Nephron progenitor cell (in vitro differentiated cells): ENCODE measurements around the gene ETV5.
A peak's percentile ranks its signal among the peaks of the same experiment; 100 is the strongest.

Experiments used
- DNase-seq: peaks from one replicate; pipeline ENCODE4 v3.0.0; 2021
- H3K27ac Mint-ChIP-seq: 2 replicates; pipeline ENCODE4 v1.8.0; 2021; ENCODE audit warnings: mild to moderate bottlenecking, moderate library complexity, mixed read lengths
- H3K27me3 Mint-ChIP-seq: 2 replicates; pipeline ENCODE4 v1.8.0; 2021; ENCODE audit warnings: mild to moderate bottlenecking, low read depth, mixed read lengths; ENCODE audit not compliant: poor library complexity
- H3K36me3 Mint-ChIP-seq: 2 replicates; pipeline ENCODE4 v1.8.0; 2021; ENCODE audit warnings: low read depth, mixed read lengths
- H3K4me1 Mint-ChIP-seq: 2 replicates; pipeline ENCODE4 v1.8.0; 2021; ENCODE audit warnings: mixed read lengths
- H3K4me3 Mint-ChIP-seq: 2 replicates; pipeline ENCODE4 v1.8.0; 2021; ENCODE audit warnings: mild to moderate bottlenecking, moderate library complexity, mixed read lengths
- H3K9me3 Mint-ChIP-seq: 2 replicates; pipeline ENCODE4 v1.8.0; 2021; ENCODE audit warnings: mild to moderate bottlenecking, moderate library complexity, mixed read lengths
- CTCF ChIP-seq: fragments of 200-600 bp; sonication (generic); IDR thresholded peaks from 2 replicates; pipeline ENCODE4 v1.5.0; 2021; ENCODE audit warnings: antibody characterized with exemption

Gene ETV5

GRCh38 chr3:186057594-186057993, 51.3 kb downstream of the ETV5 start:
- DNase-seq = no peak
- H3K27ac Mint-ChIP-seq = no peak overlapping the region
- peaks cover 24% of the 10 kb centered on the region for H3K4me1 Mint-ChIP-seq
- no peak overlapping the region for H3K4me3 Mint-ChIP-seq
- no peaks in the 10 kb centered on the region for H3K9me3 Mint-ChIP-seq
- H3K27me3 Mint-ChIP-seq = peaks cover 3% of the 10 kb centered on the region
- no peak for TF ChIP-seq CTCF
- H3K36me3 Mint-ChIP-seq = peaks cover 74% of the 10 kb centered on the region

GRCh38 chr3:186054792-186055352, 54.0 kb downstream of the ETV5 start:
- no peaks in the 10 kb centered on the region for H3K9me3 Mint-ChIP-seq

GRCh38 chr3:186053954-186054791, 54.7 kb downstream of the ETV5 start:
- no peak for TF ChIP-seq CTCF
- Mint-ChIP-seq H3K9me3 (no peaks in the 10 kb centered on the region), H3K36me3 (peaks cover 81% of the 10 kb centered on the region), H3K27ac (peak overlapping the region; percentile 64), H3K27me3 (peaks cover 3% of the 10 kb centered on the region), H3K4me3 (no peak overlapping the region), H3K4me1 (peaks cover 30% of the 10 kb centered on the region)
- no peak for DNase-seq

More at GRCh38 chr3:186054792-186055352, 54.0 kb downstream of the ETV5 start:
- Mint-ChIP-seq H3K27ac (peak overlapping the region; percentile 64), H3K4me1 (peaks cover 30% of the 10 kb centered on the region), H3K4me3 (no peak overlapping the region), H3K27me3 (peaks cover 3% of the 10 kb centered on the region), H3K36me3 (peaks cover 80% of the 10 kb centered on the region)
- DNase-seq = no peak
- TF ChIP-seq CTCF = no peak

- Mint-ChIP-seq H3K27ac (peak overlapping the region; percentile 42), H3K27me3 (peaks cover 3% of the 10 kb centered on the region), H3K36me3 (peaks cover 84% of the 10 kb centered on the region), H3K4me3 (no peak overlapping the region), H3K4me1 (peaks cover 30% of the 10 kb centered on the region), H3K9me3 (no peaks in the 10 kb centered on the region)
- no peak for DNase-seq
- TF ChIP-seq CTCF = no peak
These were observed 56.6 kb downstream of the ETV5 start for GRCh38 chr3:186052096-186052840.

- Mint-ChIP-seq H3K27me3 (no peaks in the 10 kb centered on the region), H3K36me3 (peaks cover 86% of the 10 kb centered on the region), H3K9me3 (no peaks in the 10 kb centered on the region), H3K27ac (no peak overlapping the region), H3K4me3 (no peak overlapping the region), H3K4me1 (peaks cover 23% of the 10 kb centered on the region)
- no peak for DNase-seq
- no peak for TF ChIP-seq CTCF
These were observed 59.9 kb downstream of the ETV5 start for GRCh38 chr3:186049001-186049400.
